G401 (cell line): ENCODE results near the gene ABTB2. TPM values are rescaled to one million over a fixed set of nuclear protein-coding genes. Genes with fewer than 3 reads are reported as not detected.

ENCODE experiments used
- DNase-seq: peaks from one replicate; pipeline ENCODE4 v3.0.0-alpha.2; 2015; ENCODE audit warnings: low spot score
- in situ Hi-C: cut with HindIII; loops from 2 replicates; pipeline ENCODE4 v1.10.0; 2016; ENCODE audit warnings: low sequenced_read_pairs, mixed read lengths
- total RNA-seq: library from RNA; depleted of rRNA; stranded (reverse); fragments of >200 nt; shearing (Covaris generic); gene quantifications from 2 replicates; pipeline ENCODE4 v1.2.3, GENCODE V29; 2014

Gene ABTB2
- total RNA-seq, 1 experiment from 2014 or later: 2.9 TPM

- in situ Hi-C loops: no loop called here
- peak; percentile 36 for DNase-seq
These were observed 83.0 kb downstream of the ABTB2 start for GRCh38 chr11:34274712-34275398.

- in situ Hi-C loops: no loop called here
- DNase-seq: no peak
These were observed 84.7 kb downstream of the ABTB2 start for GRCh38 chr11:34273099-34273498.

GRCh38 chr11:34271727-34272126 is 86.1 kb downstream of the ABTB2 start:
- DNase-seq: no peak
- in situ Hi-C loops: no loop called here

DNA sequence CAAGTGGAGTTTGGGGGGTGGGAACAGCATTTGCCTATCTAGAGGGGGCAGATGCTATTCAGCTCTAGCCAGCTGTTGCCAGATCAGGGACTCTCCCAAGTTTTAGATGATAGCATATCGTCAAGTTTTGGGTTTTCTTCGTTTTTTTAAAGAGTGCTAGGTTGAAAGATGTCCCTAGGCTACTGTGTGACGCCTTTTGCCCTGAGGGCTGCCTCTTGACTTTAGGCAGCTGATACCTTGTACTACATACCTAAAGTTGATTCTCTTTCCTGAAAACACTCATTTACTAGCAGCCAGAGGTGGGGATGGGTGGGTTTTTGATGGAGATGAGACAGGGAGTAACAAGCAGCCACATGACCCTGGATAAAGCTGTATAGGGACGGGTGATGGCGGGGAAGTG is 87.1 kb downstream of the ABTB2 start:
- in situ Hi-C loops: no loop called here
- DNase-seq: no peak

DNA sequence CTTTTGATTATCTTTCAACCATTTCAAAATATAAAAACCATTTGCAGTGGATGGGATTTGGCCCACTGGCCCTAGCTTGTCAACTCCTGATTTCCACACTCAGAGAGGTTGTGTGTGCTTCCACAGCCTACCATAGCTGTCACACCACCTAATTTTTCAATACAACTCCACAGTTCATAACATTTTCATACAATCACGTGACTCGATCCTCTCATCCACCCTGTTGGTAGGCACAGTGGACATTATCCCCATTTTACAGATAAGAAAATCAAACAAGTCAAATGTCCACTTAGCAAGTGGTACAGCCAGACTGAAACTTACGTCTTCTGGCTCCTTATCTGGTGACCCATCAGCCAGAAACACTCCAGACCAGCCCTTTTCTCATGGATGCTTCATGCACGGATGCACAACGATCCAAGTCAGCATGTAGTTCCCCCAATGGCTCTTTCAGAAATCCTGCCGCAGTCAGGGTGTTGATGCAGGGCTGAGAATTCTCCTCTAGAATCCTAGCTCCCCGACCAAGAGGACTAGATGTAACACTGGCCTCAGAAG is 88.0 kb downstream of the ABTB2 start:
- DNase-seq: no peak
- in situ Hi-C loops: no loop called here

DNA sequence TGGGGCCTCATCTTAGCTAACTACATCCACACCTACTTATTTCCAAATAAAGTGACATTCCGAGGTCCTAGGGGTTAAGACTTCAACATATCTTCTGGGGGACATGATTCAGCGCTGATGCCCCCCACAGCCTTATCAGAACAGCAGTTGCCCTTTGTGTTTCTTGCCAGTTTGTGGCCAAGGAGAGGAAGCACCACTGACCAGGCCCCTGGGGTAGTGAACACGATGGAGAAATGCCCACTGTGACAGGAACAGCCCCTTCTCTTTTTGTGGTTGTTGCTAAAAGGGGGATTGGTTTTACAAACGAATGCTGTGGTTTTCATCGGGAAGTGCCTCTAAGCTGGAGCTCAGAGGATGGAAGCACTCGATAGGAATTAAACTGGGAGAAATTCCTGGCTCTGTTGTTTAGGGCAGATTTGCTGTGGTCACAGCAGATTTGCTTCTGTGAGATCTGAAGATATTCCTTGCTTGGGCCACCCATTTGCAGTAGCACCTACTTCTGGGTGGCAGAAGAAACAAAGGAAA is 88.8 kb downstream of the ABTB2 start:
- DNase-seq: no peak
- in situ Hi-C loops: no loop called here

GRCh38 chr11:34267417-34267816 is 90.4 kb downstream of the ABTB2 start:
- in situ Hi-C loops: no loop called here
- DNase-seq: no peak

GRCh38 chr11:34267013-34267412 is 90.8 kb downstream of the ABTB2 start:
- in situ Hi-C loops: no loop called here
- peak; percentile 8 for DNase-seq

DNA sequence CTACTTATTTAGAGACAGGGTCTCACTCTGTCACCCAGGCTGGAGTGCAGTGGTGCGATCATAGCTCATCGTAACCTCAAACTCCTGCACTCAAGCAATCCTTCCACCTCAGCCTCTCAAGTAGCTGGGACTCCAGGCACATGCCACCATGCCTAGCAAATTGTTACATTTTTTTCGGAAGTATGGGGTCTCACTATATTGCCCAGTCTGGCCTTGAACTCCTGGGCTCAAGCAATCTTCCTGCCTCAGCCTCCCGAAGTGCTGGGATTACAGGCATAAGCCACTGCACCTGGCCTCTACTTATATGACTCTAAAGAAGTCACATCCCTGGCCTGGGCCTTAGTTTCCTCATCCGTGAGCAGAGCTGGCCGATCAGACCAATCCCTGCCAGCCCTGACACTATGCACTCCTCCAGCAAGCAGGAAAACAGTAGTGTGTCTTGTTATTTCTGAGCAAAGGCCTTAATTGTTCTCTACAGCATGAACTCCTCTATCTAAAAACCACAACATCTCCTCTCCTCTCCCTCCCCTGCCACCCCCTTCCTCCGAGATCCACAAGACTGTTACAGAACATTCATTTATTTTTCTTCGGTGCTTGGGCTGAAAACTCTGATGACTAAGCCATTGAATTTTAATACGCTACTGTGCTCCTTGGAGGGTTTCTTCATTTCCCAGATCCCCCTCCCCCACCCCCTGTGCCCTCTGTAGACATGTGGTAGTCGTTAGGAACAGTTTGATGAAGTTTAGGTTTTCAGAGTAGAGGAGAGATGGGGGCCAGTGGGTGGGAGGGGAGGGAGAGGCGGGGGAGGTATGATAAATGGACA is 91.5 kb downstream of the ABTB2 start:
- DNase-seq: peak; percentile 4
- in situ Hi-C loops: no loop called here

DNA sequence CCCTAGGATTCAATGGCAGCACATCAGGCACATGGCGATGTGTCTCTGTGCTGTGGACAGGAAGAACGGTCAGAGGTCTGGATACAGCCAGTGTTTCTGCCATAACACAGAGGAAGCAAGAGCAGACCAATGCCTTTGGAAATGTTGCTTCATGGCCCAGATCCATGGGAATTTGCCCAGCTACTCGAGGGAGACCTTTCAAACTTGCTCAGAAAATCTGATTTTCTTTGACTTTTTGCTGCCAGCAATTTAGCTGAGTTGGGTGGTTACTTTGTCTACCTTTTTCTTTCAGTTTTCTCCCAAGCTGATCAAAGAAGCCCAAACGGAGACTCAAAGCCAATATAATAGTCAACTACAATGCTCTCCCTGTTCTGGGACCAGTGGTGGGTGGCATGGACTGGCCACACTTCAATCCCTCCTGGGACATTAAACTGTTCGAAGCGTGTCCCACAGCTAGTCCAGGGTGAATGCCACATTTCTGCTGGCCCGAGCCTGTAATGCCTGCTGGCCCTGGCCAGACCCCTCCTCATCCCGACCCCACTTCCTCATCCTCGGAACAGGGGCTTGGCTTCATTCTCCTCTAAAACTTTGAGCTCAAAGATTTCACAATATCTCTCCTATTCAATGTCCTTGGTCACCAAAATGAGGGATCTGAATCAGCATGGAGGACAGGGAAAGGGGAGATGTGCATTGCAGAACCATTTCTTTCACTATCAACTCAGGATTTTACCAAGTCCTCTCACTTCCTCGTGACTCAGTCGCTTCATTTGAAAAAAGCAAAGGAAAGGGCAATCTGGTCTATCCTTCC is 93.3 kb downstream of the ABTB2 start:
- in situ Hi-C loops: no loop called here
- peak; percentile 14 for DNase-seq

DNA sequence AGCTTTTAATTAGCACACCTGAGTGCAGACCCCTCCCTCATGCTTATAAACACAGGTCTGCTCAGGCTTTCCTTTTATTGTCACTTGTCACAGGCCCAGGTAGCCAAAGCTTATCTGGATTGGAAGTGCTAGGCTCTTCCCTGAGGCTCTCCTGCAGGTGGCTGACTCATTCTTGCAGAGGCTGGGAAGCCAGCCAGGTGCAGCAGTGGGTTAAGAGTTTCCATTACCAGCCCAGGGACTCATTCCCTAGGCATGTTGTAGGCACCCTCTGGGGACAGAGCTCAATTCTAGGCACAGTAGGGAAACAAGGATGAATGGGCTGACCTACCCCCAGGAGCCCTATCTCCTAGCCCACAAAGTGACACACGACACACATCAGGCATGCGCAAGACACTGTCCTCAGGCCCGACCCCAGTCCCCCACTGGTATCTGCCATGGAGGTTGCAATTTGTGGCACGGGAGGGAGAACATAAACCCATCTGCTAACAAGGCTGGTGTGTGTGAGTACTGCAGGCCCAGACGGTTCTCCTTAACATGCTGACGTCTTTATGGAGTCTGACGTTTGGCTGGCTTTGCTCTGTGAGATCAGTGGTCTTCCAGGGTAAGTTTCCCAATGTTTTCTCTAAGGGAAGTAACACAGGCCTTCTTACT is 94.2 kb downstream of the ABTB2 start:
- in situ Hi-C loops: no loop called here
- no peak for DNase-seq

DNA sequence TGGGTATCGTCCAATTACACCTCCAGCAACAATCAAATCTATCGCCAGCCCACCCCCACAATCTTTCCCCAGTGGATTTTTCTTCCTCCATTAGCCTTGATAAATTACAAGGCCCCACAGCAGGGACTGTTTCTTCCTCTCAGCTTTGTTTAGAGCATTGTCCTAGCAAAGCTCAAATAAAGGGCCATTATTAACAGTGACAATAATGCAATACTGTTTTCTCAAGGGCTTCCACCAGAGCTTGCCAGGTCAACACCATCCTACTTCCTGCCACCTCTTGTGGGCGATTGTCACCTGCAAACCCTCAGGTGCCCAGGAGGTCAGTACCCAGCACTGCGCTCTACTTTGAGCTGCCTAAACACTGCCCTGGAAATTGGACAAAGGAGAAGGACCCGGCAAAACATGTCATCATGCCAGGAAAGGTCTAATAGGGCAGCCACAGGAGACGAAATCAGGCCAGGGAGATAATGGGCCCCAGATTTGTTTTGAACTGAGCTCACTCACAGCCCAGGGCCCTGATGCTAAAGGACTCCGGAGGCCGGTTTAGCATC is 95.2 kb downstream of the ABTB2 start:
- in situ Hi-C loops: no loop called here
- DNase-seq: no peak

- in situ Hi-C loops: no loop called here
- no peak for DNase-seq
These were observed 96.0 kb downstream of the ABTB2 start for GRCh38 chr11:34261820-34262219.

- in situ Hi-C loops: no loop called here
- no peak for DNase-seq
These were observed 96.7 kb downstream of the ABTB2 start for GRCh38 chr11:34261095-34261494.

DNA sequence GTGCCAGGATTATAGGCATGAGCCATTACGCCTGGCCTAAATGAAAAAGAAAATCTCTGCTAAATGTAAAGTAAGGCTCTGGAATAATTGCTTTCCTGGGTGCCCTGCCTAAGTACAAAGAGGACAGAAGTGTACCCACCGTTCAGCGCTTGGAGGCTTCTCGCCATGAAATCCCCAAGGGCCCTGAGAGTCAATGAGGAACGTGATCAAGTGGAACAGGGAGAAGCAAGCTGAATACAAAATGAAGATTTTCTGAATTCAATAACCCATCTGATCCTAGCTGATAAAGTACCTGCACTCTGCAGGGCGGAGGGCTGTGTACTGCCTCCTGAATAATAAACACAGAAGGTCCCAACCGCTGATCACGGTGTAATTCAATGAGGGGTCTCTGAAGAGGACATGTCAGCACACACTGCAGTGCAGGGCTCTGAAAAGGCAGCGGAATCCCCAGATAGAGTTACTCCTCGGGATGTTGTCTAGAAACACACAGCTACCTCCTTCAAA is 97.7 kb downstream of the ABTB2 start:
- in situ Hi-C loops: no loop called here

GRCh38 chr11:34259087-34259486 is 98.7 kb downstream of the ABTB2 start:
- in situ Hi-C loops: no loop called here

More for the DNA sequence above, 97.7 kb downstream of the ABTB2 start:
- no peak for DNase-seq

GRCh38 chr11:34256626-34257025 is 101.2 kb downstream of the ABTB2 start:
- in situ Hi-C loops: no loop called here
- no peak for DNase-seq

More at GRCh38 chr11:34259087-34259486, 98.7 kb downstream of the ABTB2 start:
- DNase-seq: no peak

GRCh38 chr11:34256150-34256549 is 101.7 kb downstream of the ABTB2 start:
- in situ Hi-C loops: no loop called here

More at GRCh38 chr11:34256150-34256549, 101.7 kb downstream of the ABTB2 start:
- DNase-seq: no peak
